ENCODE data around the gene PRKAG3. TPM values are rescaled to one million over a fixed set of nuclear protein-coding genes. Genes with fewer than 3 reads are reported as not detected.

Gene PRKAG3
- total and polyA plus RNA-seq, 2 experiments from 2014 or later = not detected

- ATAC-seq (no peak), DNase-seq (ENCODE audit: low spot score) (no peak)
- no peak overlapping the region for H3K4me3 ChIP-seq
- TF ChIP-seq ZNF114 (CRISPR knock-in tag; IDR thresholded peaks at IDR 0.05) (no peak), JUNB (IDR thresholded peaks at IDR 0.05; ENCODE audit: unreplicated experiment) (no peak), NANOG (IDR thresholded peaks at IDR 0.05; ENCODE audit: borderline replicate concordance) (no peak), CTCF (conservative IDR thresholded peaks at IDR 0.05; ENCODE audit: low read depth in 2 of 2) (no peak), ETS1 (IDR thresholded peaks at IDR 0.05) (no peak), ZNF331 (CRISPR knock-in tag; IDR thresholded peaks at IDR 0.05; ENCODE audit: low read depth) (no peak), EZH2phosphoT487 (IDR thresholded peaks at IDR 0.05; ENCODE audit: unreplicated experiment) (no peak), ZNF462 (CRISPR knock-in tag; IDR thresholded peaks at IDR 0.05) (no peak), POLR2AphosphoS5 (IDR thresholded peaks at IDR 0.05; ENCODE audit: low read depth) (no peak), REST (IDR thresholded peaks at IDR 0.05; ENCODE audit: unreplicated experiment) (no peak), STAT1 (IDR thresholded peaks at IDR 0.05; ENCODE audit: unreplicated experiment) (no peak), CREB1 (CRISPR knock-in tag; IDR thresholded peaks at IDR 0.05; ENCODE audit: low read depth) (no peak), EZH2 (IDR thresholded peaks at IDR 0.05; ENCODE audit: low read depth, unreplicated experiment) (no peak)
- no peaks in the 10 kb centered on the region for H3K79me2 ChIP-seq (replicated peaks; ENCODE audit: insufficient read depth)
- H3K36me3 ChIP-seq (ENCODE audit: insufficient read depth) = peaks cover 7% of the 10 kb centered on the region; the same call in 1 of the 2 replicates
- no peaks in the 10 kb centered on the region for H4K20me1 ChIP-seq (replicated peaks; ENCODE audit: insufficient read depth)
- no peaks in the 10 kb centered on the region for H3K27me3 ChIP-seq (ENCODE audit: insufficient read depth)
- no peaks in the 10 kb centered on the region for H3F3A ChIP-seq (replicated peaks; ENCODE audit: low read depth)
- H3K4me3 Mint-ChIP-seq = no peak overlapping the region
- H2AFZ ChIP-seq = no peak overlapping the region
- peaks cover 2% of the 10 kb centered on the region for H3K27me3 Mint-ChIP-seq (ENCODE audit: insufficient read depth, low read depth, poor library complexity)
- no peaks in the 10 kb centered on the region for H3K9me2 ChIP-seq (ENCODE audit: insufficient read depth)
- H3K36me3 Mint-ChIP-seq (ENCODE audit: low read depth) = peaks cover 13% of the 10 kb centered on the region; the same call in 2 of the 3 replicates
- no peak overlapping the region for H3K4me2 ChIP-seq
- H3K4me1 ChIP-seq (ENCODE audit: insufficient read depth) = peaks cover 17% of the 10 kb centered on the region; the same call in 1 of the 2 replicates
- peaks cover 16% of the 10 kb centered on the region for H3K4me1 Mint-ChIP-seq
- H3K27ac Mint-ChIP-seq = no peak overlapping the region
- no peak overlapping the region for H3K27ac ChIP-seq (ENCODE audit: low read depth)
- H3K9me3 Mint-ChIP-seq = peaks cover 14% of the 10 kb centered on the region
Measured at GRCh38 chr2:218807626-218808025, 24.0 kb downstream of the PRKAG3 start.
